ENCODE data around the gene FREY1.

FREY1 gene, protein sequence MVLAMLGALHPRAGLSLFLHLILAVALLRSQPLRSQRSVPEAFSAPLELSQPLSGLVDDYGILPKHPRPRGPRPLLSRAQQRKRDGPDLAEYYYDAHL

DNA sequence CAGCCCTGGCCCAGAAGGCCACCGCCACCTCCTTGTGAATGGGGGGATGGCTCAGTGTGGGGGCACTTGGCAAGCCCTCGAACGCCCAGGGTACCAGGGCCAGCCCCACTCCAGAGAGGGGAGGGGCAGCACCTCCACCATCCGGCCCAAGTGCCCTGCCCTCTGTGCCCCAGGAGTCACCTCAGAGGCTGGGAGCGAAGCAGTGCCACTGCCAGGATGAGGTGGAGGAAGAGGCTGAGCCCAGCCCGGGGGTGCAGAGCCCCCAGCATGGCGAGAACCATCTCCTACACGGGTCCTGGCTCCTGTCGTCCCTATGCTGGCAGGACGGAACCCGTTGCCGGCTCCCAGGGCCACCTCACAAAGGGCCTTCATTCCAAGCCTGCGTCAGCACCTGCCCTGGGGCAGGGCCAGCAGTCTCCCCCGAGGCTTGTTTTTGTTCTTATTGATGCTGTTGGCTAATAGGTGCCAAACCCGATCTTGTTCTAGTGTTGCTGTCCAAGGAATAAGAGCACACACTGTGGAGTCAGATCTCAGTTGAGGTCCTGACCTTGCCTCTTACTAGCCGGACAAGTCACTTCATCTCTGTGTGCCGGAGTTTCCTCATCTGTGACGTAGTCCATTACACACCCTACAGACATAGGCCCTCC, at the start of gene FREY1:
TSS of gene FREY1 (minus strand) at position 307 of the 647 bp plus-strand sequence. CDS start at position 281, 26 bp downstream.
- H3K27ac ChIP-seq: no peak within 1 kb of the TSS
- TF ChIP-seq, protein P1, sequence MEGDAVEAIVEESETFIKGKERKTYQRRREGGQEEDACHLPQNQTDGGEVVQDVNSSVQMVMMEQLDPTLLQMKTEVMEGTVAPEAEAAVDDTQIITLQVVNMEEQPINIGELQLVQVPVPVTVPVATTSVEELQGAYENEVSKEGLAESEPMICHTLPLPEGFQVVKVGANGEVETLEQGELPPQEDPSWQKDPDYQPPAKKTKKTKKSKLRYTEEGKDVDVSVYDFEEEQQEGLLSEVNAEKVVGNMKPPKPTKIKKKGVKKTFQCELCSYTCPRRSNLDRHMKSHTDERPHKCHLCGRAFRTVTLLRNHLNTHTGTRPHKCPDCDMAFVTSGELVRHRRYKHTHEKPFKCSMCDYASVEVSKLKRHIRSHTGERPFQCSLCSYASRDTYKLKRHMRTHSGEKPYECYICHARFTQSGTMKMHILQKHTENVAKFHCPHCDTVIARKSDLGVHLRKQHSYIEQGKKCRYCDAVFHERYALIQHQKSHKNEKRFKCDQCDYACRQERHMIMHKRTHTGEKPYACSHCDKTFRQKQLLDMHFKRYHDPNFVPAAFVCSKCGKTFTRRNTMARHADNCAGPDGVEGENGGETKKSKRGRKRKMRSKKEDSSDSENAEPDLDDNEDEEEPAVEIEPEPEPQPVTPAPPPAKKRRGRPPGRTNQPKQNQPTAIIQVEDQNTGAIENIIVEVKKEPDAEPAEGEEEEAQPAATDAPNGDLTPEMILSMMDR (IDR thresholded peaks at IDR 0.05): no peak
- H3K9me3 ChIP-seq: no peaks in the 10 kb centered on the region
- peaks cover 18 to 69% (median 26%) of the 10 kb centered on the region in 3 donors for H3K36me3 ChIP-seq
- DNase-seq: no peak
- no peaks in the 10 kb centered on the region for H3K27me3 ChIP-seq
- no peak within 1 kb of the TSS for H3K4me3 ChIP-seq
- no peaks in the 10 kb centered on the region for H3K4me1 ChIP-seq
- intact Hi-C loops (cut with DNase I; ENCODE audit: low total_unique reads): no loop called here

DNA sequence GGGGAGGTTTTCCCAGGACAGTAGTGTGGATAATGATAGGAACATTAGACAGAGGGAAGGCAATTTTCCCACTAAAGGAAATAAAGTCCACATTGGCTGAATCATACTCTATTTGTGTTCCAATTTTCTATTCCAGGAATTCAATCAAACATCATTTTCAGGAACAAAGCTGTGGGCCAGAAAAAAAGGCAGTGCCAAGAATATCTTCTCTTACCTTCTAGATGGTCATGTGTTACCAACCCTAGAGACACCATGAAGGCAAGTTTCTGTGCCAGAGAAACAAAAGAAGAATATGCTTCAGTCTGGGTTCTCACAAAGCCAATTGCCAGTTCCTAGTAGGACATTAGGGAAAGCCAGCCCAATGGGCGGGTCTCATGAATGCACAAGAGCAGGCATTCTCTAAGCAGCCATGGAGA, 42.9 kb upstream of the FREY1 start:
- Histone ChIP-seq H3K36me3 (peaks cover 67 to 86% (median 81%) of the 10 kb centered on the region in 3 donors), H3K27me3 (no peaks in the 10 kb centered on the region), H3K4me1 (no peaks in the 10 kb centered on the region), H3K9me3 (no peaks in the 10 kb centered on the region), H3K27ac (no peak overlapping the region), H3K4me3 (no peak overlapping the region)
- no peak for DNase-seq
- intact Hi-C loops (cut with DNase I; ENCODE audit: low total_unique reads): no loop called here
- TF ChIP-seq, protein P1 (IDR thresholded peaks at IDR 0.05): no peak

DNA sequence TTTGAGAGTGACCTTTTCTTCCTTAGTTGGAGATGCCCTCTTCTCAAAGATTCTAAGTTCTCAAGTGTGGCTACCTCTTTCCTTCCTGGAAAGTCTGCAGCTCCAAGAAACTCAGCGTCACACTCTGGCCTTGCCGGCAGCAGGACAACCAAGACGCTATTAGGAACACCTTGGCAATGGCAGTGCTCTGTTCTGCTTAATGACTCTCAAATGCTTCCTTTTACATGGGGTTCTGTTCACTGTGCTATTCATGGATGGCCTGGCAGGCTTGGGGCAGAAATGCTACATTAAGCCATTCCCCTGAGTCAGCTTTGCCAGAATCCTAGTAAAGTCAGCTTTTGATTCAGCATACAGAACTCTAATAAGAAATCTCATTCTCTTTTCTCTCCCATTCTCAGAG, 41.3 kb upstream of the FREY1 start:
- Histone ChIP-seq H3K4me3 (no peak overlapping the region), H3K4me1 (no peaks in the 10 kb centered on the region), H3K36me3 (peaks cover 75 to 96% (median 85%) of the 10 kb centered on the region in 3 donors), H3K9me3 (no peaks in the 10 kb centered on the region), H3K27me3 (no peaks in the 10 kb centered on the region), H3K27ac (no peak overlapping the region)
- no peak for DNase-seq
- intact Hi-C loops (cut with DNase I; ENCODE audit: low total_unique reads): no loop called here
- TF ChIP-seq, protein P1 (IDR thresholded peaks at IDR 0.05): no peak

DNA sequence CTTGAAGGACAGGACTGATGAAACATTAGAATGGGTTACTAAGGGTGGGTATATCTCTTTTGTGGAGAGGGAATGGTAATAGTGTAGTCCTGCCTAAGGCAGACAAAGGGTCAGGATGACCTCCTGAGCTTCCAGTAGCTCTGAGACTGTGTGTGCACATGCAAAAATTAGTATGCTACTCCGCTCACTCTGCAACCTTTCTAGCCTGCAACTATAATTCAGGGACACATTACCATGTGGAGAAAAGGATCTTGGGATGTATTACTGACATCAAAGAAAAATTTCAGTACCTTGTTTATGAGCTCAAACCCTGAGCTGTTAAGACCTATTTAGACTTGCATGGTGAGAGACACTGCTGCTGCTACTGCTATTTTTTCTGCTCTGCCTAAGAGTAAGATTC, 40.8 kb upstream of the FREY1 start:
- no peak overlapping the region for H3K4me3 ChIP-seq
- TF ChIP-seq, protein P1 (IDR thresholded peaks at IDR 0.05): no peak
- intact Hi-C loops (cut with DNase I; ENCODE audit: low total_unique reads): no loop called here
- no peak for DNase-seq
- no peaks in the 10 kb centered on the region for H3K27me3 ChIP-seq
- H3K4me1 ChIP-seq: no peaks in the 10 kb centered on the region
- no peaks in the 10 kb centered on the region for H3K9me3 ChIP-seq
- H3K27ac ChIP-seq: no peak overlapping the region
- H3K36me3 ChIP-seq: peaks cover 72 to 94% (median 80%) of the 10 kb centered on the region in 3 donors

DNA sequence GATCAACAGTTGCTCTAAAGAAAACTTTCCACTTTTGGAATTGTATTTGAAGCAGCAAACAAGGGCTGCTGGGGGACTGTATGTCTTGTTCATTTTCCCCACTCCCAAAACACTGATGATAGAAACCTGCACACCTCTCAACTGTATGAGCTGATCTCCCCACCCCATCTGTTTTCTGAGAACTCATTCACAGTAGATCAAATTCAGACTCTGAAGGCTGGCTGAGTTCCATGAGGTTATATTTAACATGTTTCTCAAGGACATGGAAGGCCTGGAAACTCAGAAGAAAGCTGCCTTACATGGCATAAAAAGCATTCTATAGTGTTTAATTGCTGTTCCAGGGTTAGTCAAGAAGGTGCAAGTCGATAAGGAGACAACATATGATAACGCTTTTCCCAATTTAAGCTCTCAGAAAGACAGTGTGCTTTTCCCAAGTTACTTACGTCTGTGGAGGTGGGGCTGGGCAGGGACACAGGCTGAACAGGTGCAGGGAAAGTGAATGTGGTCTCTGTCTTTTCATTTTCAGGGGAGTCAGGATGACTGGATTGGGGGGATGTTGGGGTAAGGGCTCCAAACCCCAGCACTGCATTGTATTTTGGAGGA, 38.4 kb upstream of the FREY1 start:
- intact Hi-C loops (cut with DNase I; ENCODE audit: low total_unique reads): no loop called here
- Histone ChIP-seq H3K27me3 (no peaks in the 10 kb centered on the region), H3K36me3 (peaks cover 75 to 87% (median 81%) of the 10 kb centered on the region in 3 donors), H3K9me3 (no peaks in the 10 kb centered on the region), H3K4me1 (no peaks in the 10 kb centered on the region), H3K27ac (no peak overlapping the region), H3K4me3 (no peak overlapping the region)
- no peak for DNase-seq
- TF ChIP-seq, protein P1 (IDR thresholded peaks at IDR 0.05): no peak
